ENCODE measurements around the gene THUMPD1.

- TF ChIP-seq POLR2A (IDR thresholded peaks at IDR 0.05) = no peak
- TF ChIP-seq, protein P1, sequence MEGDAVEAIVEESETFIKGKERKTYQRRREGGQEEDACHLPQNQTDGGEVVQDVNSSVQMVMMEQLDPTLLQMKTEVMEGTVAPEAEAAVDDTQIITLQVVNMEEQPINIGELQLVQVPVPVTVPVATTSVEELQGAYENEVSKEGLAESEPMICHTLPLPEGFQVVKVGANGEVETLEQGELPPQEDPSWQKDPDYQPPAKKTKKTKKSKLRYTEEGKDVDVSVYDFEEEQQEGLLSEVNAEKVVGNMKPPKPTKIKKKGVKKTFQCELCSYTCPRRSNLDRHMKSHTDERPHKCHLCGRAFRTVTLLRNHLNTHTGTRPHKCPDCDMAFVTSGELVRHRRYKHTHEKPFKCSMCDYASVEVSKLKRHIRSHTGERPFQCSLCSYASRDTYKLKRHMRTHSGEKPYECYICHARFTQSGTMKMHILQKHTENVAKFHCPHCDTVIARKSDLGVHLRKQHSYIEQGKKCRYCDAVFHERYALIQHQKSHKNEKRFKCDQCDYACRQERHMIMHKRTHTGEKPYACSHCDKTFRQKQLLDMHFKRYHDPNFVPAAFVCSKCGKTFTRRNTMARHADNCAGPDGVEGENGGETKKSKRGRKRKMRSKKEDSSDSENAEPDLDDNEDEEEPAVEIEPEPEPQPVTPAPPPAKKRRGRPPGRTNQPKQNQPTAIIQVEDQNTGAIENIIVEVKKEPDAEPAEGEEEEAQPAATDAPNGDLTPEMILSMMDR (IDR thresholded peaks at IDR 0.05) = no peak
Measured at GRCh38 chr16:20755238-20755637, 13.6 kb upstream of the THUMPD1 start.
